Erythroblast (primary cell): ENCODE data around the gene ADA.

Experiments used
- GATA1 ChIP-seq: IDR thresholded peaks from 2 replicates; pipeline ENCODE4 v1.6.1; 2011; ENCODE audit warnings: low read depth, mild to moderate bottlenecking, control low read depth, low read length, moderate library complexity
- POLR2A ChIP-seq: IDR thresholded peaks from 2 replicates; pipeline ENCODE4 v1.6.1; 2011; ENCODE audit warnings: mild to moderate bottlenecking, low read length

DNA sequence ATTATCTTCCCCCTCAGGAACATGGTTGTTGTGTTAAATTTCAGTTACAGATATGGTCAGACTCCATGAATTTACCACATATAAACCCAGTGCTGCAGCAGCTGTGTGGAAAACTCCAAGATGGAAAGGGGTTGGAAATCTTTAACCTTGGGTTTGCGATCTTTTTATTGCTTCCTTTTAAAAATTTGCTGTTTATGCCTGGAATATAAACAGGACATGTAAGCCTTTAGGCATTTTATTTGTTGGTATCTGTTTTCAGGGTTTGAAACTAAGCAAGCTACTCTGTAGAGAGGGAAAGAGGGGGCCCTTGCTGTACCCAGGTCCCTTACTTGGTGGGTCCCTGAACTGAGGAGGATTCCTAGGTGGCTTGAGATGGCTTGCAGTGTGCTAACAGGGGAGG, 68.3 kb downstream of the ADA start:
- TF ChIP-seq POLR2A (no peak), GATA1 (no peak)
